Measurements from ENCODE around the gene PLEKHJ1. TPM values are rescaled to one million over a fixed set of nuclear protein-coding genes. Genes with fewer than 3 reads are reported as not detected.

Gene PLEKHJ1
- polyA plus RNA-seq, 1 of the 3 experiments (the other 2 are of a cell fraction): 151 TPM

GRCh38 chr19:2187159-2187558 lies 49.0 kb downstream of the PLEKHJ1 start:
- peaks cover 4 to 29% of the 10 kb centered on the region in 2 experiments for H3K36me3 ChIP-seq (replicated peaks in 1 of 2; ENCODE audit: control insufficient read depth in 1 of 2, insufficient read depth in 2 of 2, low read length in 1 of 2)
- peaks cover 63% of the 10 kb centered on the region for H4K20me1 ChIP-seq (ENCODE audit: insufficient read depth)
- no peak overlapping the region for H2AFZ ChIP-seq (ENCODE audit: low read depth)
- WGBS (ENCODE audit: low lambda C conversion rate): 100% methylated on average over 3 of the region's 13 CpGs
- no peak for DNase-seq
- H3K27ac ChIP-seq (ENCODE audit: low read depth in 2 of 2, low read length in 1 of 2): no peak overlapping the region
- H3K9ac ChIP-seq: no peak overlapping the region
- ChIA-PET POLR2A (interaction anchor here (0.5 kb wide), 1 partner anchor 225 kb away, joined by 5 read pairs; no protein-coding TSS in a partner anchor), CTCF (interaction anchor here (1.0 to 1.1 kb wide), 2 partner anchors 49 to 128 kb away, joined by 3 to 4 read pairs; partner anchors contain the start of gene PLEKHJ1)
- no peak for TF ChIP-seq REST (IDR thresholded peaks at IDR 0.05; ENCODE audit: low read depth, low read length)
- no peak for TF ChIP-seq JUND (IDR thresholded peaks at IDR 0.05)
- no peak for TF ChIP-seq ELF1 (IDR thresholded peaks at IDR 0.05)
- no peak for TF ChIP-seq NFIC (IDR thresholded peaks at IDR 0.05; ENCODE audit: borderline replicate concordance)
- no peak for TF ChIP-seq CHD2 (IDR thresholded peaks at IDR 0.05; ENCODE audit: low read length, partially characterized antibody)
- no peak for TF ChIP-seq GABPA (IDR thresholded peaks at IDR 0.05; ENCODE audit: low read depth)
- no peak for TF ChIP-seq GATA2 (CRISPR knock-in tag; IDR thresholded peaks at IDR 0.05)
- TF ChIP-seq POLR2AphosphoS5 (IDR thresholded peaks at IDR 0.05; ENCODE audit: low read depth, low read length): no peak
- TF ChIP-seq EZH2phosphoT487 (IDR thresholded peaks at IDR 0.05; ENCODE audit: borderline replicate concordance, low read depth): no peak
- no peak for TF ChIP-seq MXI1 (IDR thresholded peaks at IDR 0.05; ENCODE audit: low read depth, low read length)
- TF ChIP-seq ZBTB33 (IDR thresholded peaks at IDR 0.05; ENCODE audit: borderline replicate concordance, low read depth): no peak
- TF ChIP-seq EP300 (IDR thresholded peaks at IDR 0.05; ENCODE audit: borderline replicate concordance in 1 of 2, low read depth in 1 of 2, low read length in 1 of 2): no peak
- no peak for TF ChIP-seq SMC3 (IDR thresholded peaks at IDR 0.05; ENCODE audit: low read depth, low read length)
- no peak for TF ChIP-seq RFX5 (IDR thresholded peaks at IDR 0.05; ENCODE audit: low read length)
- TF ChIP-seq, protein P1, sequence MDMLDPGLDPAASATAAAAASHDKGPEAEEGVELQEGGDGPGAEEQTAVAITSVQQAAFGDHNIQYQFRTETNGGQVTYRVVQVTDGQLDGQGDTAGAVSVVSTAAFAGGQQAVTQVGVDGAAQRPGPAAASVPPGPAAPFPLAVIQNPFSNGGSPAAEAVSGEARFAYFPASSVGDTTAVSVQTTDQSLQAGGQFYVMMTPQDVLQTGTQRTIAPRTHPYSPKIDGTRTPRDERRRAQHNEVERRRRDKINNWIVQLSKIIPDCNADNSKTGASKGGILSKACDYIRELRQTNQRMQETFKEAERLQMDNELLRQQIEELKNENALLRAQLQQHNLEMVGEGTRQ (IDR thresholded peaks at IDR 0.05; ENCODE audit: borderline replicate concordance, low read depth, low read length): no peak
- no peak overlapping the region for H3K4me2 ChIP-seq
- H3K79me2 ChIP-seq (ENCODE audit: insufficient read depth): peaks cover 79% of the 10 kb centered on the region
- peaks cover 3% of the 10 kb centered on the region for H3F3A ChIP-seq (replicated peaks; ENCODE audit: insufficient read depth)
- no peaks in the 10 kb centered on the region for H3K9me3 ChIP-seq
- no peaks in the 10 kb centered on the region for H3K9me2 ChIP-seq
- no peak overlapping the region for H3K4me3 ChIP-seq (ENCODE audit: low read depth in 2 of 2, low read length in 1 of 2)
- H3K4me1 ChIP-seq (ENCODE audit: control insufficient read depth in 1 of 2, insufficient read depth in 2 of 2, low read depth in 1 of 2, low read length in 1 of 2): no peaks in the 10 kb centered on the region
- H3K27me3 ChIP-seq (ENCODE audit: insufficient read depth): no peaks in the 10 kb centered on the region
